Islet of Langerhans (tissue), 1 donor: ENCODE results near the gene SDK1.

Experiments
- FAIRE-seq: peaks from one replicate; lab custom pipeline; 2011; peaks lifted over from hg19 to GRCh38; lab: Jason Lieb, UNC

SDK1 gene

DNA sequence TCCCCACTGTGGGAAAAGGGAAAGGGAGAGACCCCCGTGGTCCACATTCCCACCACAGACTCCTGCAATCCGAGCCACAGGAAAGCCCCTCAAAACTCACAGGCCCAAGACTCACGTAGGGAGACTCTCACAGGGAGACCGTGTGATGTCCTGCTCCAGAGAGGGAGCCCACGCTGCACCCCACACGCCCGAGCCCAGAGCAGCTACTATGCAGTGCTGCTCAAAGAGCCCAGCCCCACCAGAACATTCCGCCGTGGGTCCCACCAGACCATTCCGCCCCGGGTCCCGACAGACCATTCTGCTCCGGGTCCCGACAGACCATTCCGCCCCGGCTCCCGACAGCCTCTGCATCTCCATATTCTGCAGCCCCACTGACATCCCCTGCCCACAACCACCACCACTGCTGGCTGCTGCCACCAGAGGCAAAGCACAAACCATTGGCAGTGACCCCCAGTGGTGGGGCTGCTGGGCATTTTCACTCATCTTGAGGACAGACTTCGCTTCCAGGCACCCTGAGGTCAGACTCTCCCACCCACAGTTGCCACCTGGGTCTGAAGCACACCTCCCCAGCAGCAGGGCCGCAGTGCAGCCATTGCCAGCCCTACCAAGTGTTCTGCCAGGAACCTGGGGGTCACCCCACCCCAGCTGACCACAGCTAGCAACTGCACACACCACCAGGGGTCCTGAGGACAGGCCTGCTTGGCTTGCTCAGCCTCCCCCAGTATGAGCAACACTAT is 755.7 kb downstream of the SDK1 start:
- no peak for FAIRE-seq

DNA sequence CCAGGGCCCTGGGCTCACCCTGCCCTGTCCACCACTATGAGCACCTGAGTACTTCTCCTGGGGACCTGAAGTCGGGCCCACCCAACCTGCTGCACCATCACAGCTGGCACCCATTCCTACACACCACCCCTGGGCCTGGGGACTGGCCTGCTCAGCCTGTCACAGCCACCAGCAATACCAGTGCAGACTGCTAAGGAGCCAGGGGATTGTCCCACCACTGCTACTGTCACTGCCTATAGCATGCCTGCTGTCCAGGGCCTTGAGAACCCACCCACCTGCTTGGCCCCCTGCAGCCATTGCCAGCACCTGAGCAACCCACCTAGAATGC is 756.2 kb downstream of the SDK1 start:
- FAIRE-seq, result no peak

DNA sequence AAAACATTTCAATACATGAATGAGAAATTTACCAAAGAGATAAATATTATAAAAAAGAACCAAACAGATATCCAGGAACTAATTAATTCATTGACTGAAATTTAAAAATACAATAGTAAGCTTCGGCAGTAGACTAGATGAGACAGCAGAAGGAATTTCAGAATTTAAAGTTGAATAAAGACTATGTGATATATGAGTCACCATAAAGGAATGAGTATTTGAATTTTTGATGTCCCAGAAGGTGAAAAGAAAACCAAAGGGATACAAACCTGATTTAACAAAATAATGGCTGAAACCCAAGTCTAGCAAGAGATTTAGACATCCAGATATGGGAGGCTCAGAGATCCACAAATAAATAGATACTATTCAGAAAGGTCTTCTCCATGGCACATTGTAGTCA is 757.1 kb downstream of the SDK1 start:
- FAIRE-seq, result peak; percentile 56

DNA sequence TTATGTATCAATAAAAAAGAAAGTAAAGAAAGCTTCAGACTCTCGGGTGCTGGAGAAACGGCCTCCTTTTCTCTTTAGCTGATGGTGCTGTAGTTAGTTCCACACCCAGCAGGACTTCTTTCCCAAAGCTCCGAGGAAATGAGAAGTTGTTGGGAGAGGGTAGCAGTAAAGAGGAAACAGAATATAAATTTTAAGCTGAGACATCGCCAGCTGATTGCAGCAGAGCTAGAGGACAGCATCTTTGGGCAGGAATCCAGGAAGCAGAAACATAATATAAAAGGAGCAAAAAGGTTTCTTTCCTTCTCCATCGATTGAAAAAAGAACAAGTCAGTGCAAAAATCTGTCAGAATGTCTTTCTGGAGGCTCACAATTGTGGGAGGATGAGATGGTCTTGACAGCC is 764.1 kb downstream of the SDK1 start:
- FAIRE-seq, result no peak

DNA sequence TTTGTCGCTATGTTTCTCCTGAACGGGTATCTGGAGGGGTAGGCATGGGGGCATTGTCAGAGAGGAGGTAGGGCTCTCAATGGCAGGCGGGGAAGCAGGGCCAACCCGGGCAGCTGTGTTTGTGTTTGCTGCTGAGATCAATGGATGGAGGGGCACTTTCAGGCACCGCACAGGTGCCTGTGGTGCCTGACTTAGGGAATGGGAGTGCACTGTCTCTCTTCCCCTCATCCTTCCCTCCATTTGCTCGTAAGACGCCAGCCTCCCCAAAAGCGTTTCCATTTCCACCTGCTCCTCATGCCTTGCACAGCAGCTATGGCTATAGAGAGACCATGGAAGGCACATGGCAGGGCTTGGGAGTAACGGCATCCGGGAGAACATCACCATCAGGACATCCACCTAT is 765.2 kb downstream of the SDK1 start:
- FAIRE-seq, result no peak

DNA sequence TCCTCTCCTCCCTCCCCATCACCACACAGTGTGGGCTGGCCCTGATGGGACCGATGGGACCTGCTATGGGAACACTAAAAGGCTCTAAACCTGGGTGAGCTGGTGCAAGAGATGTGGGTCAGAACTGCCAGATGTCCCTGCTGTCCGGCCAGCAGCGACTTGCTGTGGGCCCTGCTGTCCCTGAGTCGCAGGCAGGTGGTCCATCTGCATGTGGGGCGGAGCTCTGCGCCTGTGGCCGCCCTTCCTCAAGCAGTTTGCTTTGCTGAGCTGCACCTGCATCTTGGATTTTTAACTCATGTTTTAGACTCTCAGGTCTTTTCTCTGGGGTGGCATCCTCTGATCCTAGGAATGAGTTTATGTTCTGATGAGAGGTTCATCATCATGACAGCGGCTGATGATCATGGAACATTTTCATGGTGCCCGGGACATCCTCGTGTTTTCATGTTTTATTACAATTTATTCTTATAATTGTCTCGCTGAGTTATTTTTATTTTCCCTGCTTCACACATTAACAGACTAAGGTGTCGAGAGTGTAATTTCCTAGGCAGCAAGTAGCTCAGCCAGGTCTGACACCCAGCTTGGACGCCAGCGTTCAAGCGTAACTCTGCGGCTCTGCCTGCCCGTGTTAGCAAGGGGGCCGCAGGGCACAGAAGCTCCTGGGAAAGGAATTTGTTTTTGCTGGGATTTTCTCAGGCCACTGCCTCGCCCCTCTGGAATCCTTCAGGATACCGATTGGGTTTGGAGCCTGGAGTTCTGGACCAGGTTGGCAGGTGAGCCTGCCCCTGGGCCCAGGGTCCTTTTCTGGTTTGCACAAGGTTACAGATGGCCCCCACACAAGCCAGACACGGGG is 765.8 kb downstream of the SDK1 start:
- no peak for FAIRE-seq

DNA sequence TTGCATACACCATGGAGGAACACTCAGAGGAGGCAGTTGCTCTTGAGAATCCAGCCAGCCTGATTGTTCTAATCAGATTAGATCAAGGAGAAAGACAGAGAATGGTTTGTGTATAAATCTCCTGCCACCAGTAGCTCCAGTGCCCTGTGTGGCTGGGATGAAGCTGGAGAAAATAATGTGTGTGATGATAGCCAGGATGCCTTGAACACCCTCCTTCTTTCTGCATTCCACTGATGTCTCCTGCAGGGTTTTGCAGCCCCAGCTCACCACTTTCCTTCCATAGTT is 766.4 kb downstream of the SDK1 start:
- FAIRE-seq, result no peak

DNA sequence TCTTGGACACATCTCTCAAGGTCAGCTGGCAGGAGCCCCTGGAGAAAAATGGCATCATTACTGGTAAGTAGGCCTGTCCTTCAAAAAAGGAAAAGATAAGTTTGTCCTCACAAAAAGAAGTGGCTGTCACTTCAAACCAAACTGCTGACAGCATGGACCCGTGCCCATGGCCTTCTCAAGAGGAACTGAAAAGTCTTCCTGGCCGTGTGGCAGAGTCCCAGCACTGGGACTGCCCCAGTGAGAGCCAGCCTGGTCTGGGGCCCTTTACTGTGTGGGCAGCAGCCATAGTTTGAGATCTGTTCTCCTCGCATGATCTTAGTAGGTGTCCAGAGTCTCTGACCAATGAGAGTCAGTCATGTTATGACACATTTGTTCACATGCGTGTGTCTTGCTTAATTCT is 766.8 kb downstream of the SDK1 start:
- FAIRE-seq, result no peak

DNA sequence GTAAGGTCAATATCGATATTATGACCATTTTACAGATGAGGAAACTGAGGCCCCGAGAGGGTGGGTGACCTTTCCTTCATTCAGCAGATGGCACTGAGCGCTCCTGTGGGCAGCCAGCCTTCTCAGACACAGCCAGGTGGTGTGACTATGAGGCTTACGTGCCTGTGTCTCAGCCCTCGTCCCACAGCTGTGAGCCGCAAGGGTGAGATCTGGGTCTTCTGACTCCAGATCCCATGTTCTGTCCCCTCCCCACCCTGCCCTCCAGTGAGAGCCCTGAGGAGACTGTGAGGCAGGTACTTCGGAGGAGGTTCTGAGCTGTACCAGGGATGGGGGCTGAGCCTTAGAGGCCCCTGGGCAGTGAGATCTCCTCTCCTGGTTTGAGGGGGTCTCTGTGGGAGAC is 767.2 kb downstream of the SDK1 start:
- no peak for FAIRE-seq

DNA sequence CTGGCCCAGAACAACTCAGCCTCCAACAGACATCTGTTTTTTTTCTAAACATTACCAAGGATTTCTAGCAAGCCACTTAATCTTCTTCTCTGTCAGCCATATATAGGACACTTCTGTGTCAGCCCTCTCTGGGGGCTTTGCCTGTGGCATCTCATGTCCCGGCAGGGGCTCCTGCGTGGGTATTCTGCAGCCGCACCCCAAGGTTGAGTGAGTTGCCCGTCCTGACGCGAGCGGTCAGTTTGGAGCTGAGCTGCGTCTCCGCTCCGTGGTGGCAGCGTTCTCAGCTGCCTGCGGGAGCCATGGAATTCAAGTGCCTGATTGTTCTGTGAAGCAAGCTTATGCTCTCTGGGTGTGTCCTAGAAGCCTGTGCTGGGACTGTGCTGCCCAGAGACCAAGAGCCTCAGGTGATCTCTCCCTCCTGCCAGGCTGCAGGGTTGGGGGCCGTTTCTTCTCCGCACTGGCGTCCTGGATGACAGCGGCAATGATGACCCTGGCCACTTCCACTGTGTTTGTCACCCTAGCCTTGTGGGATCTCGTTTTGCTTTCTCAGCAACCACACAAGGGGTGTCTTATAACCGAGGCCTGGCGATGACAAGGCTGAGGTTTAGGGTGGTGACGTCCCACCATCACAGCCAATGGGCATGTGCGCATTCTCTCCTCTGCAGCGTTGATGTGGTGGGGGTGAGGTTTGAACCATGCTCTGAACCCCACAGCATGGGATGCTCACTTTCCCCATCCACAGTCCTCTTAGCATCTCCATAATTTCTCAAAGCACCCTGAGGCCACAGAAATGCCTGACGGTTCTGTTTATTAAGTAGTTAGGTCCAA is 768.4 kb downstream of the SDK1 start:
- no peak for FAIRE-seq

DNA sequence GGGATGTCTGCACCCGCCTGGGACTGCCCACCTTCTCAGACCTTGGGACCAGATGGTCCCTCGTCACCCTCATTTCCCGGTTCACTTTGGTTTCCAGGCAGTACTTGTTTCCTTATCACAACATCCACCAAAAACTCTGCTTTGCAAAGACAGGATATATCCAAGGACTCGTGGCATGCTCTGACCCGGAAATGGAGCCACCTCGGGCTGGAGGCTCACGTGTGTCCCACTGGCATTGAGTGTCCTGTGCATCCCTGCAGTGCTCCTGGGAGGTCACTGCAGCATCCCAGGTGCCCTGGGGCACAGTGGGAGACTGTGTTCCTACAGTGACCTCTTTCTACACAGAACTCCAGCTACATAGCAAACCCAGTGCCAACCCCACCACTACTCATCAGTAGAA is 769.2 kb downstream of the SDK1 start:
- FAIRE-seq, result no peak

DNA sequence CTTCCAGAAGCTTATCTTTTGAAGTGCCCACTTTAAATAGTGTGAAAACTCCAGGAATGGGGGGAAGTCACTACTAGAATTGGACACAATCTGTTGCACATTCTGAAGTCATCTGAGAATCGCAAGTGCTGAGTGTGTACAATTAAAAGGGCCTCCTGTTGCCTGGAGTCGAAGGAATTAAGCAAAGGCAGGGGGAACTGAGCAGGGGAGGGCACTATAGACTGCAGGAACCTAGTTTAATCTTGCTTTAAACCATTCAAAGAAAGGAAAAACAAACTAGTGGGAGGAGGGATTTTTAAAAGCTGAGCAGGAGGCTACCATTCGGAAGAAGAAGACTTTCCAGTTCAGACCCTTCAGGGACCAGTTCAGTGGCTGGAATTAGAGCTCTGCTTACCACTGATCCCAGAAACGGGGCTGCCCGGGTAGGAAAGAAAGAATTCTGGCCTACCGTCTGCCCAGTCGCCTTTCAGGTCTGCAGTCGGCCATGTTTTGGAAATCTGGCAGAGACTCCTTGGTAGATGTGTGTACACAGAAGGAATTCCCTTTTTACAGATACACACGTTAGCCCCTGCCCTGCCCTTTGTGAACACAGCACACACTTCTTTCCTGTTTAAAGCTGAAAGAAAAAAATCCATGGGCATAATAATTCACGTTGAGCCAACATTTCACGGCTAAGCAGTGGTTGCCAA is 770.5 kb downstream of the SDK1 start:
- FAIRE-seq, result no peak

DNA sequence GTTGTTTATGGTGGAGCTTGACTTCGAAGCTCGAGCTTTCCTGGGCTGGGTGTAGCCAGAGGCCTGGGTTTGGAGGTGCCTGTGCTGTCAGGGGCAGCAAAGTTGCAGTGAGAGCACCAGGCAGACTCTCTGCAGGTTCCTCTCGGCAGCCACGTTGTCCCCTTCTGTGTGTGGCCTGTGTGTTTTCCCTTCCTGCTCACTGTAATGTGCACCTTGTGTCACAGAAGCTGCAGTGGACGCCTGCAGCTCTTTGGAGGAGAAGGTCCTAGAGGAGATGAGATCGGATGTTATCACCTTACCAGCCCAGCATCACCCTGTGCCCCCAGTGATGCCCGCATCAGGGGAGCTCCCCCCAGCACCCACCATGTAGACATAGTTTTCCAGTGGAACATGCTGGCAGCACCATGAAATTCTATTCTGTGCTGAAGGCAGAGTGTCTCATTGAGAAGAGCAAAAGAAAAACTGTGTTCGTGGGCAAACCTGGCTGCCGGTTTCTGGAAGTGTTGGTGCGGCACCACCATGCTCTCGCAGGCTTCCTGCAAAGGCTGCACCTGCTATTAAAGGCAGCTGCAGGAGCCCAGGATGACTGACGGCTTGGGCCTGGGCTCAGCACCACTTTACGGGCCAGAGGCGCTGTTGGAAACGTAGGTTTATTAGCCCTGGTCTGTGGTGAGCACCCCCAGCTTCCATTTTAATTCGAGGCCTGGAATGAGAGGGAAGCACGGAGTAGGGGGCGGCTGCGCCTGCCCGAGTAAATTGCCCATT is 771.3 kb downstream of the SDK1 start:
- FAIRE-seq, result no peak

DNA sequence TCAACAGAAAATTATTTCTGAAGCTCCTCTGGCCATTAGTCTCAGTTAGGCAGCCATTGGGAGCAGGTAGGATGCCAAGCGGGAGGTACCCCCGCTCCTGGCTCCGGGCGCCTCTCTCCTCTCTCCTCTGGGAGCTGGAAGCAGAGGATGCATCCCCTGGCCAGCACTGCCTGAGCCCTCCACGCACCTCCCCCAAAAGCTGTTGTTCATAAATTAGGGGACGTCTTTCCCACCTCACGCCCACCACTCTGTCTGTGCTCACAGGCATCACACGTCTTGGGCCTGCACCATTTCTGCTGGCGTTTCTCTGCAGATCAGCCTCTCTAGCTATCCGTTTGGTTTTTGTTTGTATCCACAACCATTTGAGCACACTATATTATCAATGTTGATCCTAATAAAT is 772.0 kb downstream of the SDK1 start:
- FAIRE-seq, result no peak

DNA sequence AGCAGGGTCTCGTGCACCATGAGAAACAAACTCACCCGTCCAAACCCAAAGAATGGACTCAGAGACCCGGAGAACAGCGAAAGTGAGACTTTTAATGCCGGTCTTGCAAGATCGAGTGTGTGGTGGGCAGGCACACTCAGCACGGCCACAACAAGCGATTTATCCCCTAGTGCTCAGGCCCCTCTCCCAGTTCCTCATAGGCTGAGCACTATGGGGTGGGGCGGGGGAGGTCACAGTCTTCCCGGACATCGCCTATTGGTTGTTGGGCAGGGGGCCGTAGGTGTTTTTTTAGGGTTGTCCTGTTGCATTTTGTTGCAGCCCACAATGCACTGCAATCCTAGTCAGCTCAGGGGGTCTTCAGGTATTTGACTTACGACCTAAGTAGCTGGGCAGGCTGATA is 772.7 kb downstream of the SDK1 start:
- no peak for FAIRE-seq

DNA sequence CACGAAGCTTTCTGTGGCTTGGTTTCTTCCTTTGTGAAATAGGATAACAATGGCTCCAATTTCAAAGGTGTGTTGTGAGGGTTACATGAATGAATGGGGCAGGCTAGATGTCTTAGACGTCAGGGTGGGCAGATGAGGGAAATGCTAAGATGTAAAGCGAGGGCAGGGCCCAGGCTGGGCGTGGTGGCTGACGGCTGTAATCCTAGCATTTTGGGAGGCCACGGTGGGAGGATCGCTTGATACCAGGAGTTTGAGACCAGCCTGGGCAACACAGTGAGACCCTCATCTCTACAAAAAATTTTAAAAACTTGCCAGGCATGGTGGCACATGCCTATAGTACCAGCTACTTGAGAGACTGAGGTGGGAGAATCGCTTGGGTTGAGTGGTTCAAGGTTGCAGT is 773.4 kb downstream of the SDK1 start:
- no peak for FAIRE-seq

DNA sequence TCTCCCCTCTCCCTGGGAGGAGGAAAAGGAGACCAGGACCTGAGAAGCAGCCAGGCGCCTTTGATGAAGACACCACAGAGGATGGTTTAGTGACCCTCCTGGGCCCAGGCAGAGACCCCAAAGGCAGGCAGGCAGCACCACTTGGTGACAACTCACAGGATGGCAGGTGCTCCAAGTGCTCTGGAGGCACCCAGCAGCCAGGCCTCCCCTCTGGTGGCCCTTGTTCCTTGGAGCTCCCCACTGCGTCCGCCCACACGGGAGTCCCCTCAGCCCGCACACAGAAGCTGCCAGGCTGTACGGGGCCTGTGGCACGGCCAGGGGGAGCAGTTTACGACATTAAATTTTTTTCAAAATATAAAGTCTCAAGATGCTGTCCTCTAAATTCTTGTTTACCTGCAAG is 773.9 kb downstream of the SDK1 start:
- no peak for FAIRE-seq

DNA sequence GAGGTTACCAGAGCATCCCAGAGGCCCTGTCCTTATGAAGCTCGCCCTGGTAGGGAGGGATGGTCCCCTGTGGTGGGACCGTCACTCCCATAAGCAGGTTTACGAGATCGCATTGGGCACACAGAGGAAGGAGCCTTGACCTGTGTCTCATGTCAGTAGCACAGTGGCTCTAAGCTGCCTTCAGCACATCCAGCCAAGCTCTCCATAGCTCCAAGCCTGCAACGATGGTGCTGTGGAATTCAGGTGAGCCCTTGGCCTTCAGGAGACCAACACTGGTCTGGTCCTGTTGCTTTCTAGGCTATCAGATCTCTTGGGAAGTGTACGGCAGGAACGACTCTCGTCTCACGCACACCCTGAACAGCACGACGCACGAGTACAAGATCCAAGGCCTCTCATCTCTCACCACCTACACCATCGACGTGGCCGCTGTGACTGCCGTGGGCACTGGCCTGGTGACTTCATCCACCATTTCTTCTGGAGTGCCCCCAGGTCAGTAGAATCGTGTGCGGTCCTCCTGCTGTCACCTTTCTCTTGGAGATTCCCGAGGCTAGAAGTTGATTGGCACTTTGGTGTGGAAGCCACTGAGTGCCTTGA is 775.7 kb downstream of the SDK1 start:
- FAIRE-seq, result no peak

DNA sequence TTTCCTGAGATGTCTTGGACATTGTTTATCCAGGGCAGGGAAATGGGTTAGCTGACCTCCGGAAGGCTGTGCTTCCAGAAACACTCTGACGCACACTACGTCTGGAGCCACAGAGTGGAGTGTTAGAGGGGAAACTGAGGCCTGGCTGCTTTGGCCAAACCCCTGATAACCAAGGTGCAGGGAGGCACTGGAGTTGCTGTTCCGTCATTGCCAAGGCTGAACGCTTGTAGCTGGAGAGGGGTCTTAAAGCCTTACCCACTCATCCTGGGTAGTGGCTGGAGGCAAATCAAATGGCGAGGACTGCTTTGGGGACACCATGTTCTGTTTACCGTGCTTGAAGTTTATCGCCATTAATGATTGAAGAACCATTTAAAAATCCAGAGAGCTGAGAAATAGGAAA is 776.9 kb downstream of the SDK1 start:
- FAIRE-seq, result no peak

DNA sequence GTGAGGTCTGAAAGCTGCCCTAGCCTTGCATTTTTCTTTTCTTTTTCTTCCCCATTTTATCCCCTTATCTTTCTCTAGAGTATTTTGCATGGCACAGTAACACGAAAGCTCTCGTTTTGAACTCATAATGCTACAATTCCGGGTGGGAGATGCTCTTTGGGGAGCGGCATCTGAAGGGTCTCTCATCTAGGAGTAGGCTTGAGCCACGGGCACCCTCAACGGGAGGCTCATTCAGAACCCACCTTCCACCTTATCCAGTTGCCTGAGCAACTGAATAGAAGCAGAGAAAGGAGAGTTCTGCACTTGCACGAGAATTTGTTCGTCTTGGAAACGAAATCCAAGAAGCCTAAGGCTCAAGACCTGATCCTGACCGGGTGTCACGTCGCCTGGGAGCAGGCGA is 777.5 kb downstream of the SDK1 start:
- FAIRE-seq, result no peak

DNA sequence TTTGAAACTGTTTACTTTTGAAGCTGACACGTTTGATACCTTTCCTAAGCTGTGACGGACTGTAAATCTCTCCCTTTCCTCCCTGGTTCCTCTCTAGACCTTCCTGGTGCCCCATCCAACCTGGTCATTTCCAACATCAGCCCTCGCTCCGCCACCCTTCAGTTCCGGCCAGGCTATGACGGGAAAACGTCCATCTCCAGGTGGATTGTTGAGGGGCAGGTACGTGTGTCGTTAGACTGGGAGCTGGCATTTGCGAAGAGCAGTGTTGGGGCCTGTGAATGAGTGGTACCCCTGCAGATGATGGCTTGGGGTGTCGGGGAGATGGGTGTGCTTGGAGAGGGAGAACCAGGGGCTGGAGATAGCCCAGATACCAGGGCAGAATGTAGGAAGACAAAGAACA is 778.3 kb downstream of the SDK1 start:
- FAIRE-seq, result no peak

DNA sequence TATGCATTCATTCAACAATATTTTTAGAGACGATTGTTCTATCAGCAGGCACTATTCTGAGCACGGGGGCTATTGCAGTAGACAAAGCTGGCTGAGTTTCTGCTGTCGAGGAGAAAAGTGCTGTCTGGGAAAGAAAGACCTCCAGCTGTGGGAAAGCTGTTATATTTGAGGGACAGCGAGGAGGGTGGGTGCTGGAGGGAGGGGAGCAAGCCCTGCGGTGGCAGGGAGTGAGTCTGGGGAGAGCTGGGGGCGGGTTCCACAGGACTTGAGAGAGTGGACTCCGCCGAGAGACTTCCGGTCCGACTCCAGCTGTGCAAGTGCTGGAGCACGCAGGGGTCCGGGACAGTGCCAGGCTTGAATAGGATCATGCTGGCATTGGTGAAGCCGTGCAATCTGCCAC is 778.9 kb downstream of the SDK1 start:
- no peak for FAIRE-seq
